Fibroblast of skin of back (primary cell): ENCODE data around the gene SLC4A4.

Source experiments
- DNase-seq: peaks from one replicate; pipeline ENCODE4 v3.0.0-alpha.2; 2013

SLC4A4 gene

DNA sequence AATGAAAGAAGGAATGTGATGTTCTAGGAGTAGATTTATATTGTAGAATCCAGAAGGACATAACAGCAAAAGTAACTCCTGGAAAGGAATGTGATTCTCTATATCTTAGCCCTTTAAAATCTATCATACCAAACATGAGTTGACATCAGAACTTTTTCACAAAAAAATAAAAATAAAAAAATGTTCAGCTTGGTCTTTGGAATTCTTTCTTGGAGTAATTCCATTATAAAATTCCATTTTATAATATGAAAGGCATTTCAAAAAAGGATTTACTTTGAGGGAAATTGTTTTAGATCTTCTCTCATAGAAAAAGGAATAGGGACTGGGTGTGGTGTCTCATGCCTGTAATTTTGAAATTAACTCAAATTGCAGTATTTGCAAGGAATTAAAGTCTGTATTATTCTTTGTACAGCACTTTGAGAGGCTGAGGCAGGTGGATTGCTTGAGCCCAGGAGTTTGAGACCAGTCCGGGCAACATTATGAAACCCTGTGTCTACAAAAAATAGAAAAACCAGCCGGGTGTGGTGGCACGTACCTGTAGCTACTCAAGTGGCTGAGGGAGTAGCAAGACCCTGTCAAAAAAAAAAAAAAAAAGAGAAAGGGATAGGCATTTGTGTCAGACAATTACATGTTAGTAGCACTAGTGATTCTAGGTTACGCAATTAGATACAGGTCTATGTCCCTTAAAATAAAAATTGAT is 134.9 kb downstream of the SLC4A4 start:
- peak; percentile 51 for DNase-seq

DNA sequence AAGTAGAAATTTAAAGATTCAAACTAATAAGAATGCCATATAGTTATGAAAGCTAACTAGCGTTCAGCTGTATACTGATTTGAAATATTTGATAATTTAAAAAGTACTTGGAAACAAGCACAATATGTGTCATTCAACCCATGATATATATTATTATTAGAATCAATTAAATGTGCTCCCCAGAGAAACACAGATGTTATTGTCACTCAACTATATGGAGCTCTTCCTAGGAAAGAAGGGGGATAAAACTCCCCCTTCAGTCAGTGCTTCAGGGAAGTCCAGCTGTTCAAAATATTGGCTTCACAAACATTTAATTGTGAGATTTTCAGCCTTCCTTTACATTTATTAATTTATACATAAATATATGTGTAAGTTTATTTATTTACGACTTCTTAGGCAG is 135.9 kb downstream of the SLC4A4 start:
- no peak for DNase-seq

DNA sequence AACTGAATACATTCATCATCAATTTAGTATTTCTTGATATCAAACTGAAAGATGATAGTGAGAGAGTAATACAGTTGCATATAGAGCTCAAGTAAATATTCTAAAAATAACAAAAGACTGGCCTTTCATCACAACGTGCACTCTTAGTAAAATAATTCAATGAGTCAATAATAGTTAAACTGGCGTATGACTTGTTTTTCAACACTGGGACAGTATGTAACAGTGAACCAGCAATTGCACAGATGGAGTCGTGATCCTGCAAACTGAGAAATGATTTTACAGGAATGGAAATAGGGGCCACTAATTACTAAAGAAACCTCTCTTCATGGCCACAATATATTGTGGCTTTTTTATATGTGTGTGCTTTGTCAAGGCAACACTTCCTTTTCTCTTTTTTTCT is 137.4 kb downstream of the SLC4A4 start:
- DNase-seq, result no peak

DNA sequence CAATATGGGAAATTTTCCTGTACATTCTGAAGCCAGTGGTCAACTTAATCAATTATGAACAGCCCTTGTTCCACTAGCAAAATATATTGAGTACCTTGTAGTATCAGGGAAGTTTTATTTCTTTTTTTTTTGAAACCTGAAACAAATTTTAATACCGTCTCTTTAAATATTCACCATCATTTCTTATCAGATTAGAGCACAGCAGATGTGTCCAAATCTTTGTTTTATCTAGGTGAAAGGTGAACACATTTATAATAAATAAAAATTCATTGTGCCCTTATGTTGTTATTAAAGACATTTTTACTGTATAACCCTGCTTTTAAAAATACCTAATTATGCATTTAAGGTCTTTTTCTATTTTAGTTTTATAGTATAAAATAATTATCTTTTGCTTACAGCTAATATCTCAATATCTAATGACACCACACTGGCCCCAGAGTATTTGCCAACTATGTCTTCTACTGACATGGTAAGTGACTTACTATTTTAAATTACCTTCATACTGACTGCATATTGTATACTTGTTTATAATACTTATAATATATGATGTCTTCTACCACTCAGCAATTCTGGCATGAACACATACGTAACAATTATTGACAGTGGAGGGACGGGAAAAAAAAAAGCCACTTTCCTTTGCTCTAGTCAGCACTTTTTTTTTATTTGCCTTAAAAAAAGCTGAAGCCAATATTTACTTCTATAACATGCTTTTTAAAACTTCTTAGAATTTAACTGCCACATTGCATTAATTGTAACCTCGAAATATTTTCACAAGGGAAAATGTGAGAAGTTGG is 147.9 kb downstream of the SLC4A4 start:
- no peak for DNase-seq

DNA sequence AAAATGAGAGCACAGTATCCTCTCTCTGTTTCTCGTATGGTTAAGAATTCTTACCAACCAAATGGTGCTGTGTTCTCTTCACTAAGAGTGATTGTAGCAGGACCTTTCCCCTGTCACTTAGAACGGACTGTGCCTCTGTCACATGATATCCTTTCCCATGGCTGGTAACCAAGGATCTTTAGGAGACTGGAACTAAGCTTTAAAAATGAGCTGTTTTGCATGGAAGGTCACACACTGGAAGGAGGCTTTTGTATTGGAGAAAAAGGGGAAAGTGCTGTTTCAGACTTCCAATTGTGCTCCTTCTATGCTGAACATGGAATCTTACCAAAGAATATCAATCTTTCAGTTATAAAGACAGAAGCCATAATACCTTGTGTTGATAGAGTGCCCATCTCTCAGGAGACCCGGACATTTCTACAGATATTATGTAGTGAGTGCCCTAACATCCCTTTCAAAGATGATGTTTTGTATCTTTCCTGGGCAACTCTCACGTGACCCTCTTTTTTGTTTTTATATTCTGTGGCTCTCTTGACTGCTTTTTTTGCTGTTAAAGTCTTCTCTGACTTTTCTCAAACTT is 148.6 kb downstream of the SLC4A4 start:
- no peak for DNase-seq

DNA sequence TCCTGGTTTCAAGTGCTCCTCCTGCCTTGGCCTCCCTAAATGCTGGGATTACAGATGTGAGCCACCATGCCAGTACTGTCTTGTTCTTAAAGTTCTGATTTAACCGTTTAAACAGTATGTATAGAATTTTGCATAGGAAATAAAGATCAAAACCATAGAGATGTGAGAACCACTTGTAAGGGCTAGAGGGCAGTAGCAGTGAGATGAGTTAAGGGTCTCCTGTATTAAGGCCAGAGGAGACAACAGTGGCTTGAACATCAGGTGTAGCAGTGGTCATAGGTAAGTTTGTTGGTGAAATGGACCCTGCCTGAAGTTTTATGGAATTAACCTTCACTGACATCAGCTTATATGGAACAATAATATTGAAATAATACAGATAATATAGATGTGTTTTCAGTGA is 155.7 kb downstream of the SLC4A4 start:
- DNase-seq, result no peak

DNA sequence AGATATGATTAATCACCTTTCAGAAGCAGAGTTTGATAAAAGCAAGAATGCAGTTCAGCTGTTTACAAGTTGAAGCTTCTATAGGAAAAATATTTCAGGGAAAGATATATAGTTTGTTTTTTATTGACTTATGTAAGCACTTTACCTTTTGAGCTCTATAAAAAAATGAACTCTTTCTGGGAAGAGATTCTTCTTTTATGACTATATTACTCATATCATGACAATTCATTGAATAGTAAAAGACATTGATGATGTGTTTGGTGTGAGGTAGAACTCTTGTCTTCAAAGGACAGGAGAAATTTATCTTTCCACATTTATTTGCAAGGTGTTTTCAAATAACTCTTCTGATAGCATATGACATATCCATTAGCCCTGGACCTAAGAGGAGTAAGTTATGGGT is 156.6 kb downstream of the SLC4A4 start:
- DNase-seq, result no peak

DNA sequence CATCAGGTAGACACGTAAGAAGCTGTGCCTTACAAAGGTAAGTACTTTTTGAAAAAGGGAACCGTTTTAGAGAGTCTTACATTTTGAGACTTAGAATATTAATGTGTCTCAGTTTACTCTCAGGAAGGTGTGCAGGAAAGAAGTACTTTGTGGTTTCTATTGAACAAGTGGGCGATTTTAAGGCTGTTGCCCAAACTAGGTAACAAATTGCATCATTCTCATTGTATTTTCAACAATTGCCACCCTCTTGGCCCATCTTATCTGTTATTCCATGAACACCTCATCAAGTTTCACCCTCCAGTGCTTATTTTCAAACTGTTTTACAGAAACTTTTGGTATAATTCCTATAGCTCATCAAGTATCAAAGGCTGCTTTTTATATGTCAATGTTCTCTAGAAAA is 158.3 kb downstream of the SLC4A4 start:
- DNase-seq, result no peak

DNA sequence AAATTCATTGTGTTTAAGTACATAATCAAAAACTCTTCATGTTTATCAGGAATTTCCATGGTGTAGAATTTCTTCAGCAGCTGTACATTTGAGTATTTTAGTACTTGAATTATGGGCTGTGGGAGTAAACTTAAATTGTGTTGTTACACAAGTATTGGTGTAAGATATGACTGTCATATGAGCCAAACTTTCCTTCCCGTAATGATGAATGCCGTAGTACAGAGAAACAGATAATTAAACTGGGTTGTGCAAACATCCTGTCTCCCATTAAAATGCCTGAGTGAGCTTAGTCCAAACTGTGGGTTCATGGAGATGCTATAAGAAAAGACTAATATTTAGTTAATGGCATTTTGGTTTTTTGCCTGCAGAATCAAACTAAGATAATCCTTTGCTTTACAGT is 159.2 kb downstream of the SLC4A4 start:
- DNase-seq, result no peak

DNA sequence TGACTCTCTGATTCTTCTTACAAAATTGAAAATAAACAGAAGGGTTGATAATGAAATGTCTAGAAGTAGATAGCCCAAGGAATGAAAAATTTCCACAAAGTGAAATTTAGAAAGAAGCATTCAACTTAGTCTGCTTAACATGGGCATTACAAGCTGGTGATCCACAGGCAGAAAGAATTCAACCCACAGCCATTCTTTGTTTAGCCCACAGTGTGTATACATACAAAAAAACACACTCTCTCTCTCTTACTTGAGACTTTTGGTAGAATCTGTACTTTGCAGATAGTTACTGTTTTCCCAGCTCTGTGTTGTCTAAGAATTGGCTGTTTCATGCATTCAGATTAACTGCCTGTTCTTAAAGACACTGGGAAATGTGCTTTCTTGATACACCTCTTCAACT is 159.8 kb downstream of the SLC4A4 start:
- no peak for DNase-seq

DNA sequence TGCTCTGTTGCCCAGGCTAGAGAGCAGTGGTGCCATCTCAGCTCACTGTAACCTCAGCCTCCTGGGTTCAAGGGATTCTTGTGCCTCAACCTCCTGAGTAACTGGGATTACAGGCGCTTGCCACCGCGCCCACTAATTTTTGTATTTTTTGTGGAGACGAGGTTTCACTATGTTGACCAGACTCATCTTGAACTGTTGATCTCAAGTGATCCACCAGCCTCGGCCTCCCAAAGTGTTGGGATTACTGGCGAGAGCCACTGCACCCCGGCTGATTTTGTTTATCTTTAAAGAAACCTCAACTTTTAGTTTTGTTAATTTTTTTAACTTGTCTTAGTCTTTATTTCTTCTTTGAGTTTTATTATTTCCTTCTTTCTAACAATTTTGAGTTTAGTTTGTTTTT is 163.2 kb downstream of the SLC4A4 start:
- no peak for DNase-seq

DNA sequence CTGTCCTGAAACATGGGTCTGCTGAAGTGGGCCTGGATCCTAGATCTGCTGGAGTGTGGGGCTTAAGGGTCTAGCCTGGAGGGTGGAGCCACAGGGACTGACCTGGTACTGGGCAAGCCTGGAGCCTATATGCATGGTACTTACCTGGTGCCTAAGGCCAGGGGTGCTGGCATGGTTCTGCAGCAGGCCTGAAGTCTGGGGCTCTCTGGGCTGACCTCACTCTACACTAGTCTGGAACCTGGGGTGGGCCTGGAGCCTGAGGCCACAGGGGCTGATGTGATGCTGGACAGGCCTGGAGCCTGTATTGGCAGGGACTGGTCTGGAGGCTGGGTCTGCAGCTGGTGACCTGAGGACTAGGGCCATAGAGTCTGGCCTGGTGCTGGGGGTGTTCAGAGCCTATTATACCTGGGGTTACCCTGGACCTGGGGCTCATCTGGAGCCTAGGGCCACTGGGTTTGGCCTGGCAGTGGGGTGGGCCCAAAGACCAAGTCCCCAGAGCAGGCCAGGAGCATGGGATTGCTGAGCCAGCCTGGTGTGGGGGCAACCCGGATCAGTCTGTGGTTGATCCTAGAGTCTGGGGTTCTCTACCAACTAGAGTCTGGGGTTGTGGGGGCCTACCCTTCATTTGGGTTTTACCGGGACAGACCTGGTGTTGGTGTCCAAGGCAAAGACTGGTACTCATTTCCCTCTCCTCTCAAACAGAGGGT is 179.6 kb downstream of the SLC4A4 start:
- DNase-seq, result no peak

DNA sequence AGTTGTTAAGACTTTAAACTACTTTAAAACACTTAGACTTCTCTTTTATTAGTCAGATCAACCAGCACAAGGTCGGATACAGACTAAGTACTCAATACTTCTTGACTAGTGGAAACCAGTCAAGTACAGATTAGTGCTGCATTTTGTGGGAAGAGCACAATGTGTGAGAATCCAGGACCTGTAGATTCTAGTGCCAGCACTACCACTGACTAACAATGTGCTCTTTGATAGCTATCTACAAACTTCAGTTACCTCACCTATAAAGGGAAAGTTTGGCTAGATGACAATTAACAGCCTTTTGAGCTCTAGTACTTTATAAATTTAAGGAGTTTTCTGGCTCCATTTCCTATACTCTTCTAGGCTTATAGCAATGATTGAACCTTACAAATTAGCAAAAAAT is 181.5 kb downstream of the SLC4A4 start:
- DNase-seq, result no peak

DNA sequence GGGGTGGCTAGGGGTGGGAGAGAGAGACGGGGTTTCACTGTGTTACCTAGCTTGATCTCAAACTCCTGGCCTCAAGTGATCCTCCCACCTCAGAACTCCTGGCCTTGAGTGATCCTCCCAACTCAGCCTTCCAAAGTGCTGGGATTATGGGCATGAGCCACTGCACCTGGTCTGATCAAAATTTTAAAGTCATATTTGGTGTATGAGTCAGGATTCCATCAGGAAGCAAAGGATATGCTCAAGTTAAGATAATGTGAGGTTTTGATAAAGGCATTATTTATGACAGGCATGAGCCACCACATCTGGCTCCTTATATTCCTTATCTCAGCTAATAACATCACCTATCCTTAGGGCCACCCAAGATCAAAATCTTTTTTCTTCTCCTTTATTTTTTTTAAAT is 182.0 kb downstream of the SLC4A4 start:
- DNase-seq, result no peak

DNA sequence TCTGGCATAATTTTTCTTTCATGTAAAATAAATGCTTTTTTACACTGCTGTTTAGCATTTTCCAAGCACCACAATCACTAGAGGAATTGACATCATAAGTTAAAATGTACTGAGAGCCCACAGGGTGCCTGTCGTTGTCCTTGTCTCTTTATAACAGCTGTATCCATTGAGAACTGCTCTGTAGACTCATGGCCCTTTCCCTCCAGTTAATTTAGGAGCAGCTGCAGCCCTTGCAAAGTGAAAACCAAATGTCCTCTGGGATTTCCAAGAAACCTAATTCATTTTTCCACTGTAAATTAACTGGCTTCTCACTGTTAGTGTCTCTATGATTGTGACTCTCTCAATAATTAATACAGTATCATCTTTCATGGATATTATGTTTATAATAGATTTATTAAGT is 185.9 kb downstream of the SLC4A4 start:
- no peak for DNase-seq

DNA sequence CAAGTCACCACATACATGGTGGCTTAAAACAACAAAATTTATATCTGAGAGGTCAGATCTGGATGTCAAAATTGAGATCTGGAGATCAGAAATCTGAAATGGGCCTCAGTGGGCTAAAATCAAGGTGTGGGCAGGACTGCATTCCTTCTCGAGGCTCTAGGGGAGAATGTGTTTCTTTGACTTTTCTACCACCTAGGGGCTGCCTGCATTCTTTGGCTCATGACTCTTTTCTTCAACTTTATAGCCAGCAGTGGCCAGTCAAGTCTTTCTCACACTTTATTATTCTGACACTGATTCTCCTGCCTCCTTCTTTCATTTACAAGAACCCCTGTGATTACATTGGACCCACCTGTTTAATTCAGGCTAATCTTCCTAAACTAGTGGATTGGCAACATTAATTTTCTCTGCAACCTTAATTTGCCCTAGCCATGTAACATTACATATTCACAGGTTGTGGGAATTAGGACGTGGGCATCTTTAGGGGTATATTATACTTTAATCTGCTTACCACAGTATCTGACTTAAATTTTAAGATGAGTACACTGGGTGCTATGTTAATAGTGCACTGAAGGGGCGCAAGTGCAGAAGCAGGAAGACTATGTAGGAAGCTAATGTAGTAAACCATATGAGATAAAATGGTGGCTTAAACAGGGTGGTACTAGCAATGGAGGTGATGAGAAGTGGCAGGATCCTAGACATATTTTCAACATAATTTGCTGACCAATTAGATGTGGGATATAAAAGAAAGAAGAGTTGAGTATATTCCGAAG is 188.0 kb downstream of the SLC4A4 start:
- no peak for DNase-seq

DNA sequence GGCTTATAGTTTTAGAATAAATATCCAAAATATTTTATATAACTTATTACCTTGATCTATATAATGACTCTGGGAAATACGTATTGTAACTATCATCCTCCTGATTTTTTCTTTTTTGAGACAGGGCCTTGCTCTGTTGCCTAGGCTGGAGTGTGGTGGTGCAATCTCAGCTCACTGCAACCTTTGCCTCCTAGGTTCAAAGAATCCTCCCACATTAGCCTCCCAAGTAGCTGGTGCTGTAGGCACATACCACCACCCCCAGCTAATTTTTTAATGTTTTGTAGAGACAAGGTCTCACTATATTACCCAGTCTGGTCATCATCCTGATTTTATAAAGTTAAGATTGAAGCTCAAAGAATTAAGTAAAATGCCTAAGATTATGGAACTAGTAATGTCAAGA is 193.6 kb downstream of the SLC4A4 start:
- no peak for DNase-seq

DNA sequence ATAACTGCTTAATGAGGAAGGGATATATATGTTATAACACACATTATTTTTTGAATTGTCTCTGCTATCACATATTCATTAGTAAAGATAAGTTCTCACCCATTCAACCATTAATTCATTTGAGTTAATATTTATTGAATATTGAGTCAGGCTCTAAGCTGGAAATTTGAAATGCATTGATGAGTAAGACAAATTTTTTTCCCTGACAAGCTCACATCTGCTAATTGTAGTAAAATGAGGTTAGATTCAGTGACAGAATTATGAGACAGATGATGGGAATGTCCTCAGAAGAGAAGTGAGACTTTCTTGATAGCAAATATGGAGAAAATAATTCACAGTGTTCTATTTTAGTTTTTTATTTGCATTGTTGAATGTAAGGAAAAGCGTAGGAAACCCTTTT is 194.3 kb downstream of the SLC4A4 start:
- peak; percentile 6 for DNase-seq

DNA sequence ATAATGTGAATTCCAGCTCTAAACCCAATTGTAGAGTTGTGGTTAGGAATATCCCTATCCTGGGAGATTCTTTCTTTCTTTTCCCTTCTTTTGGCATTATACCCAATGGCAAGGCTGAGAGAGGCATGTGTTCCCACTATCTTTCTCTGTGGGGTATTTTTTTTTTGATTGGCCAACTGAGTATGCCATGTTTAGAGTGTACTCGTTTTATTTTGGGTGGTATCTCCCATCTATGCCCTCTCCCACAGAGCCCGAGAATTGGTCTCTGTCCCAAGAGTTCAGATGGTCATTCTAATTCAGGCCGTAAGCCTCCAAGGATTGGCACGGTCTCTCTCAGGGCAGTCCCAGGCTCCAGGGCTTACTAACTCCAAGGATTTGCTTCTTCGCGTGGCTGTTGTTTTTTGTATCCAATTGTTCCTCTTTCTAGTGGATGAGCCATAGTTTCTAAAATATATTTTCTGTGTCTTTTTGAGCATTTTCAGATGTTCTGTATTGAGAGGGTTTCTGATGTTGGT is 198.8 kb downstream of the SLC4A4 start:
- DNase-seq, result no peak

DNA sequence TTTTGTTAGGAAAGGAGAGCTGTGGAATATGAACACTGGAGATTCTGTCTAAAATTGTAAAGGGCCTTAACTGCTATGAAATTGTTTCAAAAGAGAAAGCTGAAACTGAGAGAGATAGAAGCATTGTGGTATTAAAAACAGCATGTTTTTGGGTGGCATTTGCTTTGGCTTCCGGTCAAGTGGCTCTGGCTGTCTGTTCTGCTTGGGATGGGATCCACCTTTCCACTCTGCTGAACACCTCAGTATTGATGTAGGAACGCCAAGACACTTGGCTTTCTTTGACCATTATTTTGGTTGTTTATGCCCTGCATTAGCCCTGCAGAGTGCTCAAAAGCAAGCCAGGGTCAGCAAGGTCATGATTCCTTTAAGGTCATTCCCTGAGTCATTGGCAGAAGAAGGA is 199.7 kb downstream of the SLC4A4 start:
- DNase-seq, result no peak

DNA sequence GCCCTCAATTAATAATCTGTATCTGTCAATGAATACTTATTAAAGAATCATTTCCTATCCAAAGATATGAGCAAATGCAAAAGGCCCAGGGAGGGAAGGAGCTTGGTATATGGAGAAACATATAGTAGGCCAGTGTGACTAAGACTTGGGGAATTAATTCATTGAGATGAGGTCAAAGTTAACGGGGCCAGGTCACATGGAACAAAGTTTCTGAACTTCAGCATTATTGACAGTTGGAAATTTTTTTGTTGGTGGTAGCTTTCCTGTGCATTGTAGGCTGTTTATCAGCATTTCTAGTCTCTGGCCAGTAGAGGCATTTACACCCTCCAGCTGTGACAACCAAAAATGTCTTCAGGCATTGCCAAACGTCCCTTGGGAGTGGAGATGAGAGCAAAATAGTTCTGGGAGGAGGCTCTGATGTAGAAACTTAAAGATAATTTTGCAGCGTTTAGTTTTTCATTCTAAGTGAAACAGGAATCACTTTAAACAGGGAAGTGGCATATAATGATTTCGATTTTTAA is 202.0 kb downstream of the SLC4A4 start:
- DNase-seq, result peak; percentile 56

DNA sequence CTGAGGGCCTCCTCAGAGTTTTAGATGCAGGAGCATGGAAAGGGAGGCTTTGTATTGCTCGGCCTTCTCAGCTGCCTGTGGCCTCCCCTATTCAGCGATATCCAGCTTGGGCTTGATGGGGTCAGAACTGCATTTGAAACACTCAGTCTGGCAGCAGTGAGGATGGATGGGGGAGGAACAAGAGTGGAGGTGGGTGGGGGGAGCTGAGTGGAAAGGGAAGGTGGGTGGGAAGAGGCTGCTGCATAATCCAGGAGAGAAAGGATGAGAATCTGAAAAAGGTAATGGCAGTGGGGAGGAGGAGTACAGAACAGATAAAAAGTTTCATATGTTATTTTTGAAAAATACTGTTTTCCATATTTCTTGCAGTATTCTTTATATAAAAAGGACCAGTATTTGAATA is 202.7 kb downstream of the SLC4A4 start:
- DNase-seq, result no peak
